Stimulated activated CD8-positive, alpha-beta memory T cell treated with anti-CD3 and anti-CD28 coated beads, Interleukin-12 subunit alpha, Interleukin-12 subunit beta, amount 100 ng/mL, for 4 hours (primary cell): ENCODE results near the gene COQ4.
"Not testable (repeated sequence)": the region's sequence is repeated elsewhere in the genome, so short reads cannot be mapped to it uniquely, and the experiment has no call there.

Experiments used
- DNase-seq: peaks from one replicate; pipeline ENCODE4 v3.0.0-alpha.2; 2020; ENCODE audit warnings: low read depth

The COQ4 gene

DNA sequence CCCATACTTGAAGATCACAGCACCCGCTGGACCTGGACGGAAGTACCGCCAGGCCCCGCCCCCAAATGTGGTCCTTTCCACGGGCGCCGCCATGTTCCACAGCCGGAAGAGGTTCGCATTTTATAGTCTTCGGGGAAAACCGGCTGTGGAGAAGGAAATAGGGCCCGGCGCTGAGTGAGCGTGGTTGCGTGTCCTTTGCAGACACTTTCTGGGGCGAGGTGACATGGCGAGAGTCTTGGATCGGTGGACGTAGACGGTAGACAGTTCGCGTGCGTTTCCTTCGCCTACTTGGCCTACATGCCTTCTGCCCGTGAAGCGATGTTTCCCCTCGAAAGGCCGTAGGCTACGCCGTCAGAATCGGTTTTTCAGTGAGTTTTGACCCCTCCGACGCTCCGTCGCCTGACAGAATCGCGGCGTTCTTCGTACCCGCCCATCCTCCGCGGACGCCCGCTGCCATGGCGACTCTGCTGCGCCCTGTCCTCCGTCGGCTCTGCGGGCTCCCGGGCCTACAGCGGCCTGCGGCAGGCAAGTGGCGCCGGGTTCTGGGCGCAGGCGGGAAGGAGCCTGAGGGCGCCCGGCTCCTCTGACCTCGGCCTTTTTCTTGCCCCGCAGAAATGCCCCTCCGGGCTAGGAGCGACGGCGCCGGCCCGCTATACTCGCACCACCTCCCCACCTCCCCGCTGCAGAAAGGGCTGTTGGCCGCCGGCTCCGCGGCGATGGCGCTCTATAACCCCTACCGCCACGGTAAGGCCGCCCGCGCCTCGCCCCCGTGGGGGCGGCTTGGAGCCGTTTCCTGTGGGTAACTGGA, at the start of gene COQ4, which contains the start of gene TRUB2:
TSS of gene COQ4 (plus strand) at position 436 of the 808 bp plus-strand sequence. CDS start at position 456, 20 bp downstream.
TSS of gene TRUB2 (minus strand) at position 44 of the 808 bp plus-strand sequence. CDS start at position 5, 39 bp downstream.
- peak; percentile 87 for DNase-seq

GRCh38 chr9:128274245-128274644, 48.4 kb upstream of the COQ4 start:
- DNase-seq = no peak

GRCh38 chr9:128275198-128276007, 47.2 kb upstream of the COQ4 start, which contains the start of gene GOLGA2:
Gene GOLGA2, minus strand, starts transcription at chr9:128276007. Its CDS starts 31 bp downstream, at chr9:128275976.
- no peak for DNase-seq

DNA sequence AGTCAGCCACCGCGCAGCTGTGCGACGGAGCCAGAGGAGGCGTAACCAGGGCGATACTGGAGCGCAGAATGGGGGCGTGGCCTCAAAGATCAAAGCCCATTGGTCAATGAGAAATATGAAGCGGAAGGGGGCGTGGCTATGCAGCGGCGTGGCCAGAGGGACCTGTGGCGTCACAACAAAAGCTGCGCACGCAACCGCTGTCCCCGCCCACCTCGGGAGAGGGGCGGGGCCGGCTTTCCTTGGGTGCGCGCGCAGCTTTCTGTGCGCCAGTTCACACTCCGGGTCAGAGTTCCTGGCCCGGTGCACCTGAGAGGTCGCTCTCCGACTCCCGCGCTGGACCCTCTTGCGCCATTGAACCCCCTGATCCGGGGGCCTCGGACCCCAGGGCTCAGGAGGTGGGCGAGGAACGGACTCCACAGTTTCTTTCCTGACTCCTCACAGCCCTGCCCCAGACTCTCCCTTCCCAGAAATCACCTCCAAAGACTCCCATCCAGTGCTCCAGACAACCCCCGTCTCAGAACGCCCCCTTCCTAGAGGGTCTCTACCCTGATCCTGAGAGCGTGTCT, 46.5 kb upstream of the COQ4 start, which contains the start of gene SWI5:
TSS of gene SWI5 (plus strand) at position 269 of the 566 bp plus-strand sequence.
- DNase-seq = peak; percentile 99

DNA sequence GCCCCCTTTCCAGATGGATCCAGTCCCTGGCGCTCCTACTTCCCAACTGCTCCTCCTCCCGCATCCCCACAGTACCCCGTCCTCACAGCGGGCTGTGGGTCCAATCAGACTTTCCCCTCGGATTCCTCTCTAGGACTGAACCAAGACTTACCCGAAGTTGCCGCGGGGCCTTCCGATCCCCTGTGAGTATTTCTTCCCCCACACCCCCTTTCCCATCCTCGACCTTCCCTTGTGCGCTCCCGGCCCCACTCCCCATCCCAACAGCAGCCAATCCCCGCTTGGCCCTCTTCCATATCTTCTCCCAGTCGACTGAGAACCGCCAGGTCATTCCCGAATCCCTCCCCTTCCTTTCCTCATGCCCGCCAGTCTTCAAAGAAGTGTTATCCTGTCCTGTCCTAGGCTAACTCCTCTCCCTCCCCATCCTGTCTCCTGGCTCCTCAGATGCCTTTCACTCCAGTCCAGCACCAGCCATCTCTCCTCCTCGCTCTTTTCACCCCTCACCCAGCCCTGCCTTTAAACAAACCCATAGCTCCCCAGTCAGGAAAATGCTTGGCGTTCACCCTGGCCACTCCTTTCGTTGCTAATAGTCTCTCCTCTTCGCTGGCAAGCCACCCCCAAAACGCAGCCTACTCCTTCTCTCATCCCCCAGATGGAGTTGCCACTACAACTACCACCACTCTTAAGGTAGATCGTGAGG, 45.9 kb upstream of the COQ4 start:
- DNase-seq = no peak

DNA sequence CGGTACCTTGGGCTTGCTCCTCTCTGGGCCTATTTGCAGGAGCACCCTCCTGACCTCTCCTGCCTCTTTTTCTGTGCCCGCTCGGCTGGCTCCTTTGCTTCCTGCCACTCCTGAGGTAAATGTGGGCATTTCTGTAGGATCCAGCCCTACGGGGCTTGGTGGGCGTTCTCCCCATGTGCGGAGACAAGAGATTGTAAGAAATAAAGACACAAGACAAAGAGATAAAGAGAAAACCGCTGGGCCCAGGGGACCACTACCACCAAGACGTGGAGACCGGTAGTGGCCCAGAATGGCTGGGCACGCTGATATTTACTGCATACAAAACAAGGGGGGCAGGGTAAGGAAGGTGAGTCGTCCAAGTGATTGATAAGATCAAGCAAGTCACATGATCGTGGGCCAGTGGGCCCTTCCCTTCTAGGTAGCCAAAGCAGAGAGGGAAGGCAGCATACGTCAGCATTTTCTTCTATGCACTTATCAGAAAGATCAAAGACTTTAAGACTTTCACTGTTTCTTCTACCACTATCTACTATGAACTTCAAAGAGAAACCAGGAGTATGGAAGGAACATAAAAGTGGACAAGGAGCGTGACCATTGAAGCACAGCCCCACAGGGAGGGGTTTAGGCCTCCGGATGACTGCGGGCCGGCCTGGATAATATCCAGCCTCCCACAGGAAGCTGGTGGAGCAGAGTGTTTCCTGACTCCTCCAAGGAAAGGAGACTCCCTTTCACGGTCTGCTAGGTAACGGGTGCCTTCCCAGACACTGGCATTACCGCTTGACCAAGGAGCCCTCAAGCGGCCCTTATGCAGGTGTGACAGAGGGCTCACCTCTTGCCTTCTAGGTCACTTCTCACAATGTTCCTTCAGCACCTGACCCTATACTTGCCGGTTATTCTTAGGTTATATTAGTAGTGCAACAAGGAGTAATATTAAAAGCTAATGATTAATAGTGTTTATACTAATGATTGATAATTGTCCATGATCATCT, 43.3 kb upstream of the COQ4 start:
- not testable (repeated sequence) for DNase-seq

- DNase-seq = no peak
Measured at GRCh38 chr9:128280084-128280622, 42.5 kb upstream of the COQ4 start.

DNA sequence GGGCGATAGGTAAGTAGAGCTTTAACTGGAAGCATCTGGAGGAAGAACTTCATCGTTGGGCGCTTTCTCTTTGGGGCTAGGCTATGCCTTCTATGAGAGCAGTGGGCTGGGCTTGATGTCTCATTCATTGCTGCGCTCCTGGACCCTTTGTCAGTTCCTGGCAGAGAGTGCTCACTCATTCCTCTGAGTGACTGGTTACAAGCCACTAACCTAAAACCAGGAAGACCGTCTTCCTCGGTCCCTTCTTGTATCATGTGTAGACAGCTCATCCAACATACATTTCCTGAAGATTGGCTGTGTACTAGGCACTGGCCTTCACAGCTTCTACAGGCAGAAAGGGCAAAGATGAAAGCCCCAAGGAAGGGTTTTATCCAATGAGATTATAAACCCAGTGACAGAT, 40.1 kb upstream of the COQ4 start:
- no peak for DNase-seq

GRCh38 chr9:128285033-128285784, 37.4 kb upstream of the COQ4 start:
- no peak for DNase-seq

GRCh38 chr9:128286440-128286839, 36.2 kb upstream of the COQ4 start:
- no peak for DNase-seq

DNA sequence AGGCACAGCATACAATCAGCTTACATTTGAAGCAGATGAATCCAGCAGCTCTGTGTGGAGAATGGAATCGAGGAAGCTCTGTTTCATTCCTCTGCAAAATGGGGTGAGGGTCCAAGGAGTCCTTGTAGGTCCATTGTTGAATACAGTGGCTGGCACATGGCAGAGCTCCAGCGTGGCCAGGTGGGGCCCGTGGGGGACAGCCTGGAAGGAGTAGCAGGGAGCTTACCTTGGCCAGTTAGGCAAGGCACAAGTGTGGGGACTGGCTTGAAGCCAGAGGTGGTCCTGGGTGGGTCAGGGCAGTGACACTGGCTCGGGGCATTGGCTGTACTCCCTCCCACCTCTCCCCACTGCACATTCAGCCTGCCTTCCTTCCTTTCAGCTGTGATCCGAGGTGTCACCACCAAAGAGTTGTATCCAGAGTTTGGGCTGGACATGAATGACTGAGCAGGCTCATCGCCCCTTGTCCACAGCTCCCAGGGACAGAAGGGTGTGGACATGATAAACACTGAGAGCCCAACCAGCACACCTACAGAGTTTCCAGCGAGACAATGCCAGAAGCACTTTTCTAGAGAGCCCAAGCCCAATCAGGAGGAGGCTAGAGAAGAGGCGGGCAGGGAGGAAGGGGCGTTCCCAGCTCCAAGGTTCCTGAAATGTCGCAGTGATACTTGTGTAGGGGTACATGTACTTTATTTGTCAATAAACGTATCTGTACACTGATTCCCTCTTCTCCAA, 34.2 kb upstream of the COQ4 start:
- DNase-seq = no peak

GRCh38 chr9:128292009-128292408, 30.6 kb upstream of the COQ4 start:
- no peak for DNase-seq

- DNase-seq = no peak
Measured at GRCh38 chr9:128293091-128293490, 29.5 kb upstream of the COQ4 start.

GRCh38 chr9:128294142-128294541, 28.5 kb upstream of the COQ4 start:
- DNase-seq = no peak

DNA sequence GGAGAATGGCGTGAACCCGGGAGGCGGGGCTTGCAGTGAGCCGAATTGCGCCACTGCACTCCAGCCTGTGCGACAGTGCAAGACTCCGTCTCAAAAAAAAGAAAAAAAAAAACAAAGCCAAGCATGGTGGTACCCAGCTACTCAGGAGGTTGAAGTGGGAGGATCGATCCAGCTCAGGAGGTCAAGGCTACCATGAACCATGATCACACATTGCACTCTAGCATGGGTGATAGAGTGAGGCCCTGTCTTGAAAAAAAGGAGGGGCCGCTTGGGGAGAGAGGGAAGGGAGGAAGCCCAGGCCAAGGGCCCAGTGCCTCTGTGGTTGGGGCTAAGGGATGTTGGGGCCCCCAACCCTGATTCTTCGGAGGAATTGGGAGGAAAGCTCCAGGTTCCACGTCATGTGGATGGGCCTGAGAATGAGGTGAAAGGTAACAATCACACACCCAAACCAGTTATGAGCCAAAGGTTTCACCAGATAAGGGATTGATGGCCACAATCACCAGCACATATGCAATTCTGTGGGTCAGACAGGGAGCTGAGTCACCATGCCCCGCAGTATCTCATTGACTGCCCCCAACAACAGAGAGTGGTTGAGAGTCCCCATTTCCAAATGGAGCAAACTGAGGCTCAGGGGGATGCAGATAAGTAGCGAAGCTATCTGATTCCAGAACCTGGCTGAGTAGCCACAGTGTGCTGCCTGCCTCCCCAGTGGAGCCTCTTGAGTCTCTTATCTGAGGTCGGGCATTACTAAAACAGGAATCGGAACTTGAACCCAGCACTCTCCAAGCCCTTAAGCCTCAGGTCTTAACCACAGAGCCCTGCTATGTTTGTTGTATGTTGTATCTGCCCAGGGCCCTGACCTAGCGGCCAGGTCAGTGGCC, 26.1 kb upstream of the COQ4 start:
- no peak for DNase-seq

GRCh38 chr9:128297221-128297773, 25.3 kb upstream of the COQ4 start:
- no peak for DNase-seq
